Measurements from ENCODE around the gene STAG3.

The STAG3 gene

GRCh38 chr7:100158229-100159098, 19.3 kb upstream of the STAG3 start, which contains the start of gene TRAPPC14:
Gene TRAPPC14 (minus strand): TSS chr7:100158723. CDS start chr7:100158499, 224 bp downstream.
- peaks cover 26% of the 10 kb centered on the region for H3K36me3 ChIP-seq
- DNase-seq, result peak; percentile 96
- no peaks in the 10 kb centered on the region for H3K27me3 ChIP-seq
- no peaks in the 10 kb centered on the region for H3K9me3 ChIP-seq
- H3K4me1 ChIP-seq, result peaks cover 13% of the 10 kb centered on the region
- H3K4me3 ChIP-seq (ENCODE audit: low read depth, low read length), result peak within 1 kb of the TSS; percentile 79
- no peak for TF ChIP-seq CTCF (IDR thresholded peaks at IDR 0.05; ENCODE audit: low read depth, low read length)

GRCh38 chr7:100159099-100159623, 18.6 kb upstream of the STAG3 start:
- peak overlapping the region; percentile 79 for H3K4me3 ChIP-seq (ENCODE audit: low read depth, low read length)
- peaks cover 7% of the 10 kb centered on the region for H3K4me1 ChIP-seq
- no peaks in the 10 kb centered on the region for H3K27me3 ChIP-seq
- peaks cover 22% of the 10 kb centered on the region for H3K36me3 ChIP-seq
- no peak for DNase-seq
- no peaks in the 10 kb centered on the region for H3K9me3 ChIP-seq
- TF ChIP-seq CTCF (IDR thresholded peaks at IDR 0.05; ENCODE audit: low read depth, low read length), result no peak

GRCh38 chr7:100160067-100160466, 17.7 kb upstream of the STAG3 start:
- DNase-seq, result no peak
- Histone ChIP-seq H3K36me3 (peaks cover 18% of the 10 kb centered on the region), H3K27me3 (no peaks in the 10 kb centered on the region; the same call in 1 of the 2 replicates), H3K4me3 (ENCODE audit: low read depth, low read length) (no peak overlapping the region), H3K9me3 (no peaks in the 10 kb centered on the region), H3K4me1 (peaks cover 2% of the 10 kb centered on the region; the same call in 1 of the 2 replicates)
- TF ChIP-seq CTCF (IDR thresholded peaks at IDR 0.05; ENCODE audit: low read depth, low read length), result no peak

- Histone ChIP-seq H3K4me3 (ENCODE audit: low read depth, low read length) (no peak overlapping the region), H3K27me3 (peaks cover 20% of the 10 kb centered on the region), H3K36me3 (no peaks in the 10 kb centered on the region), H3K9me3 (no peaks in the 10 kb centered on the region), H3K4me1 (peaks cover 5% of the 10 kb centered on the region)
- TF ChIP-seq CTCF (IDR thresholded peaks at IDR 0.05; ENCODE audit: low read depth, low read length), result no peak
- no peak for DNase-seq
These were observed 14.6 kb upstream of the STAG3 start for GRCh38 chr7:100163006-100163531.

GRCh38 chr7:100163871-100164270, 13.8 kb upstream of the STAG3 start:
- Histone ChIP-seq H3K4me1 (peaks cover 5% of the 10 kb centered on the region), H3K36me3 (no peaks in the 10 kb centered on the region), H3K4me3 (ENCODE audit: low read depth, low read length) (no peak overlapping the region), H3K9me3 (no peaks in the 10 kb centered on the region), H3K27me3 (peaks cover 21% of the 10 kb centered on the region)
- TF ChIP-seq CTCF (IDR thresholded peaks at IDR 0.05; ENCODE audit: low read depth, low read length), result no peak
- DNase-seq, result no peak
